ENCODE measurements around the gene RAI2.

DNA sequence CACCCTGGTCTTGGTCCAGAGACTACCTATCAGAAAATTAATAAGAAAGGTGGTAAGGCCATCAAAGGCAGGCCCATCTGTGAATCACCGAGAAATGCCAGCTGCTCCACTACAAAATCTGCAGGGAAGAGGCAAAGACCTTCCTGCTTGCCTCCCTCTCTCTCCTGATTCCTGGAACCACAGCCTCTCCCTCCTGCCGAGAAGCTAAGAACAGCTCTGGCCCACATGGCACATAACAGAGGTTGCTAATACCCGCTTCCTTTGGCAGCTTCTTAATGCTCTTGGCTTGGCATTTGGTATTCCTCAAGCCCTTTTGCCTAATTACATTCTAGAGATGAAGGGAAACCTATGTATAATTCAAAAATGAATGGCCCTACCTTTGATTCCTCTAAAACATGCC lies 32.9 kb downstream of the RAI2 start:
- TF ChIP-seq, protein P1, sequence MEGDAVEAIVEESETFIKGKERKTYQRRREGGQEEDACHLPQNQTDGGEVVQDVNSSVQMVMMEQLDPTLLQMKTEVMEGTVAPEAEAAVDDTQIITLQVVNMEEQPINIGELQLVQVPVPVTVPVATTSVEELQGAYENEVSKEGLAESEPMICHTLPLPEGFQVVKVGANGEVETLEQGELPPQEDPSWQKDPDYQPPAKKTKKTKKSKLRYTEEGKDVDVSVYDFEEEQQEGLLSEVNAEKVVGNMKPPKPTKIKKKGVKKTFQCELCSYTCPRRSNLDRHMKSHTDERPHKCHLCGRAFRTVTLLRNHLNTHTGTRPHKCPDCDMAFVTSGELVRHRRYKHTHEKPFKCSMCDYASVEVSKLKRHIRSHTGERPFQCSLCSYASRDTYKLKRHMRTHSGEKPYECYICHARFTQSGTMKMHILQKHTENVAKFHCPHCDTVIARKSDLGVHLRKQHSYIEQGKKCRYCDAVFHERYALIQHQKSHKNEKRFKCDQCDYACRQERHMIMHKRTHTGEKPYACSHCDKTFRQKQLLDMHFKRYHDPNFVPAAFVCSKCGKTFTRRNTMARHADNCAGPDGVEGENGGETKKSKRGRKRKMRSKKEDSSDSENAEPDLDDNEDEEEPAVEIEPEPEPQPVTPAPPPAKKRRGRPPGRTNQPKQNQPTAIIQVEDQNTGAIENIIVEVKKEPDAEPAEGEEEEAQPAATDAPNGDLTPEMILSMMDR (IDR thresholded peaks at IDR 0.05) = no peak
- TF ChIP-seq POLR2A (IDR thresholded peaks at IDR 0.05) = no peak

Data from testis (tissue), 2 donors.